SIG-M5 treated with dmso at 0.1 percent for 504 hours (cell line): Measurements from ENCODE around the gene DYDC1.
"Not testable (repeated sequence)": the region's sequence is repeated elsewhere in the genome, so short reads cannot be mapped to it uniquely, and the experiment has no call there.

ENCODE experiments used
- DNase-seq: peaks from one replicate; lab custom pipeline; 2025; ENCODE audit not compliant: unreplicated experiment; lab: John Stamatoyannopoulos, UW

Gene DYDC1

GRCh38 chr10:80344912-80345311 is 11.6 kb downstream of the DYDC1 start:
- DNase-seq = no peak

- DNase-seq = no peak
These were observed 12.3 kb downstream of the DYDC1 start for GRCh38 chr10:80344276-80344675.

- no peak for DNase-seq
These were observed 22.6 kb downstream of the DYDC1 start for GRCh38 chr10:80333983-80334382.

- DNase-seq = no peak
These were observed 31.6 kb downstream of the DYDC1 start for GRCh38 chr10:80324891-80325364.

GRCh38 chr10:80324086-80324485 is 32.5 kb downstream of the DYDC1 start:
- no peak for DNase-seq

- DNase-seq = no peak
These were observed 33.2 kb downstream of the DYDC1 start for GRCh38 chr10:80323311-80323710.

GRCh38 chr10:80322711-80323110 is 33.8 kb downstream of the DYDC1 start:
- DNase-seq = no peak

- no peak for DNase-seq
These were observed 34.4 kb downstream of the DYDC1 start for GRCh38 chr10:80322158-80322557.

GRCh38 chr10:80321183-80321582 is 35.4 kb downstream of the DYDC1 start:
- DNase-seq = no peak

GRCh38 chr10:80320377-80320776 is 36.2 kb downstream of the DYDC1 start:
- DNase-seq = no peak

GRCh38 chr10:80319725-80320290 is 36.7 kb downstream of the DYDC1 start:
- no peak for DNase-seq

- no peak for DNase-seq
These were observed 37.2 kb downstream of the DYDC1 start for GRCh38 chr10:80319318-80319717.

- DNase-seq = no peak
These were observed 37.8 kb downstream of the DYDC1 start for GRCh38 chr10:80318742-80319141.

- no peak for DNase-seq
These were observed 41.2 kb downstream of the DYDC1 start for GRCh38 chr10:80315391-80315790.

- no peak for DNase-seq
These were observed 43.0 kb downstream of the DYDC1 start for GRCh38 chr10:80313523-80313922.

GRCh38 chr10:80305989-80306388 is 50.6 kb downstream of the DYDC1 start:
- not testable (repeated sequence) for DNase-seq

- DNase-seq = no peak
These were observed 59.6 kb downstream of the DYDC1 start for GRCh38 chr10:80296942-80297341.

- DNase-seq = no peak
These were observed 63.8 kb downstream of the DYDC1 start for GRCh38 chr10:80292607-80293239.

GRCh38 chr10:80290474-80291220 is 65.9 kb downstream of the DYDC1 start:
- no peak for DNase-seq

GRCh38 chr10:80289451-80290287 is 66.9 kb downstream of the DYDC1 start, which contains the start of gene MAT1A:
TSS of gene MAT1A (minus strand) at chr10:80289658. CDS start at chr10:80289423, 235 bp downstream.
- no peak for DNase-seq

GRCh38 chr10:80288849-80289248 is 67.7 kb downstream of the DYDC1 start:
- no peak for DNase-seq
